ENCODE measurements around the gene TNFSF11. TPM values are rescaled to one million over a fixed set of nuclear protein-coding genes. Genes with fewer than 3 reads are reported as not detected.

Gene TNFSF11
- total RNA-seq (ENCODE audit: low replicate concordance), result 0.50 and 0.65 TPM in 2 replicates
- long read RNA-seq, result 0 reads

GRCh38 chr13:42574011-42574410, at the start of gene TNFSF11:
Gene TNFSF11, plus strand, starts transcription at chr13:42574152. Its CDS starts 152 bp downstream, at chr13:42574304.
- Mint-ChIP-seq H3K4me3 (peak within 1 kb of the TSS; percentile 83), H3K9me3 (peaks cover 8% of the 10 kb centered on the region), H3K4me1 (ENCODE audit: unreplicated experiment) (no peaks in the 10 kb centered on the region), H3K36me3 (no peaks in the 10 kb centered on the region), H3K27ac (no peak within 1 kb of the TSS), H3K27me3 (peaks cover 62% of the 10 kb centered on the region)
- no peak for TF ChIP-seq CTCF (conservative IDR thresholded peaks at IDR 0.05)
- DNase-seq (ENCODE audit: extremely low spot score, unreplicated experiment), result no peak

- Mint-ChIP-seq H3K36me3 (no peaks in the 10 kb centered on the region), H3K9me3 (peaks cover 11% of the 10 kb centered on the region), H3K27ac (peak overlapping the region; percentile 19), H3K4me3 (no peak overlapping the region), H3K4me1 (ENCODE audit: unreplicated experiment) (peaks cover 6% of the 10 kb centered on the region), H3K27me3 (peaks cover 11% of the 10 kb centered on the region)
- no peak for DNase-seq (ENCODE audit: extremely low spot score, unreplicated experiment)
- no peak for TF ChIP-seq CTCF (conservative IDR thresholded peaks at IDR 0.05)
Observed at GRCh38 chr13:42524487-42525034, 49.4 kb upstream of the TNFSF11 start.

- no peak for DNase-seq (ENCODE audit: extremely low spot score, unreplicated experiment)
- peaks cover 10% of the 10 kb centered on the region for H3K9me3 Mint-ChIP-seq
- H3K4me1 Mint-ChIP-seq (ENCODE audit: unreplicated experiment), result peaks cover 6% of the 10 kb centered on the region
- no peak overlapping the region for H3K4me3 Mint-ChIP-seq
- H3K36me3 Mint-ChIP-seq, result no peaks in the 10 kb centered on the region
- peaks cover 14% of the 10 kb centered on the region for H3K27me3 Mint-ChIP-seq
- H3K27ac Mint-ChIP-seq, result peak overlapping the region; percentile 19
- no peak for TF ChIP-seq CTCF (conservative IDR thresholded peaks at IDR 0.05)
Observed at GRCh38 chr13:42525035-42525504, 48.9 kb upstream of the TNFSF11 start.

- H3K27ac Mint-ChIP-seq, result no peak overlapping the region
- TF ChIP-seq CTCF (conservative IDR thresholded peaks at IDR 0.05), result no peak
- peaks cover 10% of the 10 kb centered on the region for H3K9me3 Mint-ChIP-seq
- no peaks in the 10 kb centered on the region for H3K36me3 Mint-ChIP-seq
- H3K27me3 Mint-ChIP-seq, result peaks cover 14% of the 10 kb centered on the region
- H3K4me1 Mint-ChIP-seq (ENCODE audit: unreplicated experiment), result peaks cover 6% of the 10 kb centered on the region
- no peak for DNase-seq (ENCODE audit: extremely low spot score, unreplicated experiment)
- no peak overlapping the region for H3K4me3 Mint-ChIP-seq
Observed at GRCh38 chr13:42526276-42526675, 47.7 kb upstream of the TNFSF11 start.

- Mint-ChIP-seq H3K36me3 (no peaks in the 10 kb centered on the region), H3K4me1 (ENCODE audit: unreplicated experiment) (peaks cover 6% of the 10 kb centered on the region), H3K4me3 (no peak overlapping the region), H3K27me3 (peaks cover 14% of the 10 kb centered on the region), H3K9me3 (peaks cover 10% of the 10 kb centered on the region), H3K27ac (no peak overlapping the region)
- DNase-seq (ENCODE audit: extremely low spot score, unreplicated experiment), result no peak
- no peak for TF ChIP-seq CTCF (conservative IDR thresholded peaks at IDR 0.05)
Observed at GRCh38 chr13:42526804-42527203, 47.1 kb upstream of the TNFSF11 start.

Measured in type B pancreatic cell (in vitro differentiated cells).